K562 (cell line): Measurements from ENCODE around the gene ZNF516. TPM values are rescaled to one million over a fixed set of nuclear protein-coding genes. Genes with fewer than 3 reads are reported as not detected.

ENCODE experiments used
- ATAC-seq: fragments of 200-7000 bp; cut with Tn5 transposase; 3 replicates; pipeline ENCODE4 v1.9.1; 2020; ENCODE audit warnings: moderate library complexity
- BruUV-seq: library from RNA; stranded (reverse); fragments of 400-500 nt; replicated peaks from 2 replicates; lab custom pipeline; 2021; lab: Mats Ljungman, UMichigan
- CTCF ChIA-PET: fragments of 300-600 bp; formaldehyde crosslinking; extraction: SDS; loops from one replicate; lab custom pipeline; 2021; ENCODE audit warnings: low intra/inter-chr PET ratio; lab: Yijun Ruan, JAX
- POLR2A ChIA-PET: fragments of 300-600, 350-650 bp; sonication (Branson Sonifier 250); formaldehyde crosslinking; extraction: SDS; loops from one replicate; lab custom pipeline; 2021; ENCODE audit warnings: antibody characterized with exemption, inconsistent platforms; lab: Yijun Ruan, JAX
- DNase-seq, 4 experiments: peaks; one replicate each; pipeline versions ENCODE4 v3.0.0 to v3.0.0-alpha.2; 2011 to 2018; ENCODE audit warnings: low spot score in 3 of 4, mixed read lengths in 3 of 4; ENCODE audit errors: extremely low read depth in 1 of 4
- FAIRE-seq: peaks from 2 replicates; lab custom pipeline; 2011; peaks lifted over from hg19 to GRCh38; lab: Jason Lieb, UNC
- H2AFZ ChIP-seq: 2 replicates; pipeline ENCODE4 v1.6.0; 2011; ENCODE audit warnings: low read depth, low read length, control low read depth, inconsistent platforms
- H3K27ac ChIP-seq: fragments of 200-600 bp; 3 replicates; pipeline ENCODE4 v1.8.0; 2011; ENCODE audit warnings: low read depth, mild to moderate bottlenecking, control low read depth, inconsistent platforms, low read length, moderate library complexity, mixed read lengths; ENCODE audit errors: extremely low read depth
- H3K27me3 ChIP-seq, 2 experiments: fragments of 300-600 bp in 1 of 2; 2 replicates in 1 of 2; 3 replicates in 1 of 2; pipeline versions ENCODE4 v1.6.0 to v1.8.0; 2011; ENCODE audit warnings: inconsistent platforms in 2 of 2, low read length in 2 of 2, mild to moderate bottlenecking in 1 of 2, mixed read lengths in 1 of 2, moderate library complexity in 1 of 2; ENCODE audit not compliant: control insufficient read depth in 2 of 2, insufficient read depth in 2 of 2
- H3K36me3 ChIP-seq: fragments of 300-600 bp; 3 replicates; pipeline ENCODE4 v1.8.0; 2011; ENCODE audit warnings: mild to moderate bottlenecking, low read length, inconsistent platforms; ENCODE audit not compliant: control insufficient read depth, insufficient read depth
- H3K4me1 ChIP-seq, 2 experiments: fragments of 200-600 bp in 1 of 2; replicated peaks in 1 of 2; 2 replicates in 1 of 2; 3 replicates in 1 of 2; pipeline versions ENCODE4 v1.5.1 to v1.8.0; 2011; ENCODE audit warnings: inconsistent platforms in 2 of 2, low read length in 2 of 2, mild to moderate bottlenecking in 1 of 2, mixed read lengths in 1 of 2, moderate library complexity in 1 of 2; ENCODE audit not compliant: control insufficient read depth in 2 of 2, insufficient read depth in 2 of 2
- H3K4me2 ChIP-seq: 2 replicates; pipeline ENCODE4 v1.6.1; 2011; ENCODE audit warnings: low read length, control low read depth, inconsistent platforms, mixed read lengths; ENCODE audit not compliant: insufficient read depth
- H3K4me3 ChIP-seq: fragments of 200-600 bp; sonication (generic), shearing (Covaris generic); 2 replicates; pipeline ENCODE4 v1.5.1; 2016; ENCODE audit warnings: control low read depth, inconsistent platforms
- H3K79me2 ChIP-seq: fragments of 200-600 bp; 3 replicates; pipeline ENCODE4 v1.8.0; 2011; ENCODE audit warnings: low read length, inconsistent platforms; ENCODE audit not compliant: control insufficient read depth, insufficient read depth
- H3K9ac ChIP-seq, 2 experiments: 2 replicates each; pipeline versions ENCODE4 v1.6.0 to v1.6.1; 2011; ENCODE audit warnings: low read depth in 2 of 2, low read length in 2 of 2, control low read depth in 1 of 2, inconsistent platforms in 1 of 2, mild to moderate bottlenecking in 1 of 2, mixed read lengths in 1 of 2; ENCODE audit not compliant: insufficient read depth in 1 of 2
- H3K9me1 ChIP-seq: one replicate; pipeline ENCODE4 v1.6.0; 2011; ENCODE audit warnings: inconsistent platforms, mild to moderate bottlenecking, low read length, moderate library complexity; ENCODE audit not compliant: control insufficient read depth, insufficient read depth
- H3K9me3 ChIP-seq: replicated peaks from 2 replicates; pipeline ENCODE4 v1.5.1; 2011; ENCODE audit warnings: low read depth, low read length, inconsistent platforms; ENCODE audit not compliant: control insufficient read depth, insufficient read depth
- H4K20me1 ChIP-seq: replicated peaks from 2 replicates; pipeline ENCODE4 v1.6.1; 2011; ENCODE audit warnings: low read length, inconsistent platforms, mixed read lengths; ENCODE audit not compliant: control insufficient read depth, insufficient read depth
- CEBPB ChIP-seq: fragments of 450-650 bp; IDR thresholded peaks from 2 replicates; pipeline ENCODE4 v1.6.1; 2016; ENCODE audit warnings: missing genetic modification characterization, missing compliant biosample characterization
- CEBPG ChIP-seq, 3 experiments: fragments of 200-800 bp in 1 of 3; sonication (Bioruptor generic) in 1 of 3; sonication (generic) in 1 of 3; formaldehyde crosslinking in 1 of 3; IDR thresholded peaks in 2 of 3; conservative IDR thresholded peaks in 1 of 3; 2 replicates each; pipeline versions ENCODE4 v1.6.1 to v1.8.0; 2016 to 2022; ENCODE audit warnings: missing compliant biosample characterization in 2 of 3, missing genetic modification characterization in 2 of 3, mild to moderate bottlenecking in 1 of 3, missing genetic modification reagents in 1 of 3
- ETS1 ChIP-seq: conservative IDR thresholded peaks from 2 replicates; pipeline ENCODE4 v1.6.1; 2011; ENCODE audit warnings: low read depth, mild to moderate bottlenecking, low read length; ENCODE audit not compliant: control insufficient read depth
- MXI1 ChIP-seq: IDR thresholded peaks from 2 replicates; pipeline ENCODE4 v1.6.1; 2011; ENCODE audit warnings: low read depth, mild to moderate bottlenecking, improper control_type of control experiment, low read length
- ZNF584 ChIP-seq: fragments of 200-800 bp; sonication (Bioruptor generic); IDR thresholded peaks from 2 replicates; pipeline ENCODE4 v1.6.1; 2016; ENCODE audit warnings: low read depth, mild to moderate bottlenecking, missing genetic modification characterization, missing compliant biosample characterization
- WGBS: fragments of 100-300 bp; shearing (Covaris generic); methylation state at CpG from one replicate; pipeline ENCODE4 v1.1.6; 2016; ENCODE audit warnings: low coverage, mixed read lengths; ENCODE audit not compliant: insufficient coverage; ENCODE audit errors: missing lambda C conversion rate; 5-methylcytosine and 5-hydroxymethylcytosine counted together
- in situ Hi-C: fragments of 300-500 bp; cut with MboI; formaldehyde crosslinking; loops from 4 replicates; pipeline ENCODE4 v1.15.0; 2018; ENCODE audit warnings: inconsistent platforms, mixed read lengths
- intact Hi-C: fragments of 100-400 bp; cut with micrococcal nuclease; formaldehyde crosslinking; loops from 2 replicates; pipeline ENCODE4 v1.14.2; 2022
- polyA plus RNA-seq, 8 experiments: library from polyadenylated mRNA; depleted of rRNA in 4 of 8; stranded (reverse) in 5 of 8; unstranded in 3 of 8; fragments of >200 nt; fragmentation: Nextera tagmentation in 2 of 8; fragmentation: Illumina TruSeq in 1 of 8; extraction: Ambion mirVana in 2 of 8; extraction: Trizol in 1 of 8; gene quantifications; 2 replicates each; pipeline versions ENCODE4 v1.2.1 to v1.2.3, GENCODE V29; 2011 to 2014; ENCODE audit warnings: inconsistent platforms in 1 of 8, missing spikeins in 1 of 8
- total RNA-seq, 7 experiments: library from RNA; depleted of rRNA in 6 of 7; stranded (reverse); fragments of >200 nt in 6 of 7; fragmentation: Illumina TruSeq in 2 of 7; extraction: Trizol in 2 of 7; gene quantifications; 2 replicates each; pipeline versions ENCODE4 v1.2.1 to v1.2.3, GENCODE V29; 2011 to 2021; ENCODE audit warnings: low replicate concordance in 1 of 7
- TF ChIP-seq, protein P1 (sequence below): sonication (generic); formaldehyde crosslinking; IDR thresholded peaks from 2 replicates; pipeline ENCODE4 v1.8.1; 2023; ENCODE audit warnings: mild to moderate bottlenecking, missing genetic modification reagents, moderate library complexity
- TF ChIP-seq, protein P2 (sequence below): sonication (generic); formaldehyde crosslinking; IDR thresholded peaks from 2 replicates; pipeline ENCODE4 v1.9.0; 2022; ENCODE audit warnings: mild to moderate bottlenecking, missing genetic modification reagents
- TF ChIP-seq, protein P3 (sequence below), 2 experiments: fragments of 450-650 bp in 1 of 2; sonication (generic) in 1 of 2; formaldehyde crosslinking in 1 of 2; IDR thresholded peaks in 1 of 2; conservative IDR thresholded peaks in 1 of 2; 2 replicates each; pipeline versions ENCODE4 v1.6.1 to v1.8.1; 2016 to 2023; ENCODE audit warnings: mild to moderate bottlenecking in 2 of 2, moderate library complexity in 2 of 2, inconsistent platforms in 1 of 2, missing genetic modification reagents in 1 of 2

ZNF516 gene
- total and polyA plus RNA-seq, 9 of the 15 experiments (the other 6 are each of a cell fraction or from before 2014, with no cell fraction given) = 0.04 to 0.20 (median 0.08) TPM; not detected in 3

- ChIA-PET CTCF (no interaction called here), POLR2A (no interaction called here)
- no peak overlapping the region for H3K27ac ChIP-seq
- DNase-seq (no peak), ATAC-seq (no peak), FAIRE-seq (no peak)
- H3K4me1 ChIP-seq = no peaks in the 10 kb centered on the region
- no peaks in the 10 kb centered on the region for H3K36me3 ChIP-seq
- H2AFZ ChIP-seq = no peak overlapping the region
- no peaks in the 10 kb centered on the region for H3K9me3 ChIP-seq
- H3K79me2 ChIP-seq = no peaks in the 10 kb centered on the region
- H3K4me2 ChIP-seq = no peak overlapping the region
- intact Hi-C loops (no loop called here), in situ Hi-C loops (no loop called here)
- H3K9ac ChIP-seq = no peak overlapping the region
- 7% methylated on average over 2 of the region's 2 CpGs for WGBS
- H3K4me3 ChIP-seq = no peak overlapping the region
- peaks cover 0 to 13% of the 10 kb centered on the region in 2 experiments; a peak in 1 of 5 replicates for H3K27me3 ChIP-seq
- TF ChIP-seq, protein P1, sequence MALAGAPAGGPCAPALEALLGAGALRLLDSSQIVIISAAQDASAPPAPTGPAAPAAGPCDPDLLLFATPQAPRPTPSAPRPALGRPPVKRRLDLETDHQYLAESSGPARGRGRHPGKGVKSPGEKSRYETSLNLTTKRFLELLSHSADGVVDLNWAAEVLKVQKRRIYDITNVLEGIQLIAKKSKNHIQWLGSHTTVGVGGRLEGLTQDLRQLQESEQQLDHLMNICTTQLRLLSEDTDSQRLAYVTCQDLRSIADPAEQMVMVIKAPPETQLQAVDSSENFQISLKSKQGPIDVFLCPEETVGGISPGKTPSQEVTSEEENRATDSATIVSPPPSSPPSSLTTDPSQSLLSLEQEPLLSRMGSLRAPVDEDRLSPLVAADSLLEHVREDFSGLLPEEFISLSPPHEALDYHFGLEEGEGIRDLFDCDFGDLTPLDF (CRISPR knock-in tag) = no peak
- no peaks in the 10 kb centered on the region for H3K9me1 ChIP-seq
- no peaks in the 10 kb centered on the region for H4K20me1 ChIP-seq
- BruUV-seq = no TSS peak
These were observed 10.6 kb upstream of the ZNF516 start for GRCh38 chr18:76505614-76506013.

DNA sequence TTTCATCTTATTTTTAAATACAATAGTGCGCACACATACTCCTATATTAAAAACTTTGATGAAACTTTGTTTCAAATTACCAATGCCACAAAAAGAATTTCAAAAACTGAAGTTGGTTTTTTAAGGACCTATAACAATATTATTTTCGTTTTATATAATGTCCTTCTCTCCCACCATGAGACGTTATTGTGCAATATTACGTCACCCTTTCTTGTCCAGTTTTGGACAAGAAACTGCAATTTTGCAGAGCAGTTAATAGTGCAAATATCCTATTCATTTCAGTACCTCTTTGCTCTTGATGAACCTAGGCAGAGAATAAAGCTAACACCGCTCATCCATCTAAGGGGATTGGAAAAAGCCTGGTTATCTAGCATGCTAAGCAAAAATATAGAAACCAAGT, 9.7 kb upstream of the ZNF516 start:
- peaks cover 0 to 13% of the 10 kb centered on the region in 2 experiments; a peak in 1 of 5 replicates for H3K27me3 ChIP-seq
- 13% methylated on average over 5 of the region's 5 CpGs for WGBS
- no peaks in the 10 kb centered on the region for H3K36me3 ChIP-seq
- CTCF ChIA-PET = no interaction called here
- H3K9ac ChIP-seq = no peak overlapping the region
- H3K4me3 ChIP-seq = no peak overlapping the region
- no TSS peak for BruUV-seq
- DNase-seq (no peak), ATAC-seq (no peak), FAIRE-seq (no peak)
- in situ Hi-C loops (no loop called here), intact Hi-C loops (no loop called here)
- POLR2A ChIA-PET = no interaction called here
- H3K4me2 ChIP-seq = no peak overlapping the region
- no peaks in the 10 kb centered on the region for H3K9me1 ChIP-seq
- TF ChIP-seq, protein P2, sequence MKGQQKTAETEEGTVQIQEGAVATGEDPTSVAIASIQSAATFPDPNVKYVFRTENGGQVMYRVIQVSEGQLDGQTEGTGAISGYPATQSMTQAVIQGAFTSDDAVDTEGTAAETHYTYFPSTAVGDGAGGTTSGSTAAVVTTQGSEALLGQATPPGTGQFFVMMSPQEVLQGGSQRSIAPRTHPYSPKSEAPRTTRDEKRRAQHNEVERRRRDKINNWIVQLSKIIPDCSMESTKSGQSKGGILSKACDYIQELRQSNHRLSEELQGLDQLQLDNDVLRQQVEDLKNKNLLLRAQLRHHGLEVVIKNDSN (CRISPR knock-in tag) = no peak
- TF ChIP-seq, protein P3, sequence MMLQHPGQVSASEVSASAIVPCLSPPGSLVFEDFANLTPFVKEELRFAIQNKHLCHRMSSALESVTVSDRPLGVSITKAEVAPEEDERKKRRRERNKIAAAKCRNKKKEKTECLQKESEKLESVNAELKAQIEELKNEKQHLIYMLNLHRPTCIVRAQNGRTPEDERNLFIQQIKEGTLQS (IDR thresholded peaks at IDR 0.05) = peak; percentile 61
- TF ChIP-seq, protein P3 (CRISPR knock-in tag; conservative IDR thresholded peaks at IDR 0.05) = no peak
- TF ChIP-seq ZNF584 (CRISPR knock-in tag) (no peak), ETS1 (no peak), CEBPB (peak; percentile 80), MXI1 (no peak), CEBPG (CRISPR knock-in tag; IDR thresholded peaks at IDR 0.05) (no peak), CEBPG (tag; conservative IDR thresholded peaks at IDR 0.05 in 1 of 2, IDR thresholded peaks at IDR 0.05 in 1 of 2) (peak; percentile 77 to 93)
- H4K20me1 ChIP-seq = no peaks in the 10 kb centered on the region
- H3K9me3 ChIP-seq = no peaks in the 10 kb centered on the region
- H2AFZ ChIP-seq = no peak overlapping the region
- no peaks in the 10 kb centered on the region for H3K4me1 ChIP-seq
- H3K79me2 ChIP-seq = no peaks in the 10 kb centered on the region
- no peak overlapping the region for H3K27ac ChIP-seq
